Pancreas (tissue), 10 donors: ENCODE results near the gene STIM1. TPM values are rescaled to one million over a fixed set of nuclear protein-coding genes. Genes with fewer than 3 reads are reported as not detected.

Experiments
- ATAC-seq, 4 donors: fragments of 200-7000 bp; cut with Tn5 transposase; one replicate each; pipeline versions ENCODE4 v1.8.0 to v1.9.1; 2020; ENCODE audit warnings: mild to moderate bottlenecking in 4 of 4, moderate library complexity in 4 of 4
- DNase-seq, 6 donors: peaks; one replicate each; pipeline ENCODE4 v3.0.0-alpha.2; 2020
- FAIRE-seq: peaks from 2 replicates; lab custom pipeline; 2012; peaks lifted over from hg19 to GRCh38; lab: Jason Lieb, UNC
- H3K27ac ChIP-seq, 4 donors: fragments of 200-600 bp; sonication (generic); 1 replicate in 3 of 4; 2 replicates in 1 of 4; pipeline versions ENCODE4 v1.5.0 to v1.8.0; 2020
- H3K27me3 ChIP-seq, 4 donors: fragments of 200-600 bp; one replicate each; pipeline ENCODE4 v1.8.0; 2021
- H3K36me3 ChIP-seq, 3 donors: fragments of 200-600 bp; sonication (generic) in 1 of 3; one replicate each; pipeline versions ENCODE4 v1.5.0 to v1.8.0; 2020 to 2021
- H3K4me1 ChIP-seq, 3 donors: fragments of 200-600 bp; one replicate each; pipeline ENCODE4 v1.8.0; 2021
- H3K4me3 ChIP-seq, 4 donors: fragments of 200-600 bp; sonication (generic) in 2 of 4; one replicate each; pipeline versions ENCODE4 v1.5.0 to v1.8.0; 2020 to 2021
- H3K9me3 ChIP-seq, 4 donors: fragments of 200-600 bp; one replicate each; pipeline ENCODE4 v1.8.0; 2021
- WGBS, 2 donors: extraction: QIAGEN DNeasy Blood & Tissue Kit; methylation state at CpG; one replicate each; pipeline ENCODE4 v1.1.7; 2013; 5-methylcytosine and 5-hydroxymethylcytosine counted together
- intact Hi-C, 3 donors: fragments of 100-400 bp; cut with DNase I; formaldehyde crosslinking; loops; one replicate each; pipeline versions ENCODE4 v1.11.1 to v1.14.2; 2022
- polyA plus RNA-seq, 2 donors: library from polyadenylated mRNA; stranded (reverse); fragments of 200-250 nt; gene quantifications; one replicate each; pipeline ENCODE4 v1.2.3, GENCODE V29; 2013
- total RNA-seq, 6 donors: library from RNA; stranded (reverse); fragmentation: NEBNext Ultra II Directional in 4 of 6; extraction: Animal tissue kit (Norgen Biotek cat#: 25700) in 4 of 6; gene quantifications; one replicate each; pipeline versions ENCODE4 v1.2.1 to v1.2.4, GENCODE V29; 2021 to 2023
- TF ChIP-seq, protein P1 (sequence below), 4 donors: fragments of 200-600 bp; sonication (generic) in 3 of 4; IDR thresholded peaks; one replicate each; pipeline versions ENCODE4 v1.5.0 to v1.8.0; 2021; ENCODE audit warnings: antibody characterized with exemption in 4 of 4
- donor health status: healthy with polysubstance abuse.
- donor health status: DM: no; HTN: no; CAD: no; lungs with moderate emphysema.
- donor health status: DM: no; HTN: no; CAD: no.
- donor health status: control.
- donor health status: control.
- donor health status: Bipolar disorder and iron deficiency.
- donor health status: DM: yes; HTN: yes; CAD: no.
- donor health status: DM: no; HTN: no; CAD: no.
- donor health status: DM: no; HTN: no; CAD: no.
- donor health status: DM: yes; HTN: yes; CAD: no.

STIM1 gene
- total and polyA plus RNA-seq, 8 donors = 10.2 to 28.9 (median 18.8) TPM

DNA sequence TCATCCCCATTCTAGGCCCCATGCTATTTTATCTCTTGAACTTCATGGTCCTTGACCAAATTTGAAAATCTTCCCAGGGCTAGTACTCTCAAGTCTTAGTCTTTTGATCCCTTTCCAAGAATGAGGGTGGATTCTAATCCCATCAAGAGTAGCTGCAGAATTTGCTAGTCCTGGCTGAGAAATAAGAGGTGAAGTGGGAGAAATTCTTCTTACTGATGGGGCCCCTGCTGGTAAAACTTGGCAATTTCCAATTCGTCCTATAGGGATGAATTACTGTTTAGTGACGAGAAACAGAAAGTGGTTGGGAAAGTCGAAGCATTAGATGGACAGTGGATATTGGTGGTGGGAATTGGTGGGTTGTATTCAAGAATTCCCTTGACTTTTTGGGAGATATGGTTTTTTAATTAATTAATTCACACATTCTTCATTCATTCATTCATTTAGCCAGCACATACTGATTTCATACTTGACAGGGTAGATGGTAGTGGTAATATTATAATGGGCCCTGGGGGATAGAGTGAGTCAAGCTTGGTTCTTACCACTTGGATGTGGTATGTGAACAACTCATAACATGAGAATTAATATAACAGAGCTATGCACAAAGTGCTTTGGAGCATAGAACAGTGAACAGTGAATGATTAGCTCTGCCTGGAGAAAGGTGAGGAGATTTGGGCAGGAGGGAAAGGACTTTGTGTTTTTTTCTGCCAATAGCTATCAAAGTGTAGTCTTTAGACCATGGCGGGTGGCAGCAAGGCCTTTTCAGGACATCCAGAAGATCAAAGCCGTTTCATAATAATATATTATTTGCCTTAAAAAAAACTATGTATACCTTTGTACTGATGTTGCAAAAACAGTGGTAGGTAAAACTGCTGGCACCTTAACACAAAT, 103.8 kb downstream of the STIM1 start:
- intact Hi-C loops = no loop called here
- FAIRE-seq (no peak), ATAC-seq (peak in 1 of 4 donors; percentile 74), DNase-seq (no peak)
- Histone ChIP-seq H3K27ac (no peak overlapping the region), H3K36me3 (no peaks in the 10 kb centered on the region), H3K4me1 (peaks cover 0 to 4% (median 3%) of the 10 kb centered on the region in 3 donors), H3K27me3 (no peaks in the 10 kb centered on the region), H3K9me3 (no peaks in the 10 kb centered on the region), H3K4me3 (no peak overlapping the region)
- WGBS, 2 donors = 79 to 85% methylated on average over 5 of the region's 5 CpGs
- TF ChIP-seq, protein P1, sequence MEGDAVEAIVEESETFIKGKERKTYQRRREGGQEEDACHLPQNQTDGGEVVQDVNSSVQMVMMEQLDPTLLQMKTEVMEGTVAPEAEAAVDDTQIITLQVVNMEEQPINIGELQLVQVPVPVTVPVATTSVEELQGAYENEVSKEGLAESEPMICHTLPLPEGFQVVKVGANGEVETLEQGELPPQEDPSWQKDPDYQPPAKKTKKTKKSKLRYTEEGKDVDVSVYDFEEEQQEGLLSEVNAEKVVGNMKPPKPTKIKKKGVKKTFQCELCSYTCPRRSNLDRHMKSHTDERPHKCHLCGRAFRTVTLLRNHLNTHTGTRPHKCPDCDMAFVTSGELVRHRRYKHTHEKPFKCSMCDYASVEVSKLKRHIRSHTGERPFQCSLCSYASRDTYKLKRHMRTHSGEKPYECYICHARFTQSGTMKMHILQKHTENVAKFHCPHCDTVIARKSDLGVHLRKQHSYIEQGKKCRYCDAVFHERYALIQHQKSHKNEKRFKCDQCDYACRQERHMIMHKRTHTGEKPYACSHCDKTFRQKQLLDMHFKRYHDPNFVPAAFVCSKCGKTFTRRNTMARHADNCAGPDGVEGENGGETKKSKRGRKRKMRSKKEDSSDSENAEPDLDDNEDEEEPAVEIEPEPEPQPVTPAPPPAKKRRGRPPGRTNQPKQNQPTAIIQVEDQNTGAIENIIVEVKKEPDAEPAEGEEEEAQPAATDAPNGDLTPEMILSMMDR (IDR thresholded peaks at IDR 0.05) = no peak

DNA sequence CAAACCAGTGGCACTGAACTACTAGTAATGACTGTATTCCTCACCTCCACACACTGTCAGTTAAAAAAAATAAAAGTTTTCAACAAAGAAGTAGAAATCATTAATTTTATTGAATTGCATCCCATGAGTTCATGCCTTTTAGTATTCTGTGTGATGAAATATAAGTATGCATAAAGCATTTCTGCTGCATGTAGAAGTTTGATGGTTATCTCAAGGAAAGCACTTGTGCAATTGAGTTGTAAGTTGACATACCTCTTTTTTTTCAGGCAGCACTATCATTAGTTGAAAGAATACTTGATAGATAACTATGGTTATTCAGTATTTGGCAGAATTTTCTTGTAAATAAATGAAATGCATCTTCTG, 104.4 kb downstream of the STIM1 start:
- TF ChIP-seq, protein P1 (IDR thresholded peaks at IDR 0.05) = no peak
- no peak overlapping the region for H3K27ac ChIP-seq
- peaks cover 0 to 4% (median 3%) of the 10 kb centered on the region in 3 donors for H3K4me1 ChIP-seq
- no peaks in the 10 kb centered on the region for H3K27me3 ChIP-seq
- intact Hi-C loops = no loop called here
- FAIRE-seq = no peak
- no peak for DNase-seq
- no peaks in the 10 kb centered on the region for H3K9me3 ChIP-seq
- ATAC-seq = no peak
- H3K36me3 ChIP-seq = no peaks in the 10 kb centered on the region
- H3K4me3 ChIP-seq = no peak overlapping the region

DNA sequence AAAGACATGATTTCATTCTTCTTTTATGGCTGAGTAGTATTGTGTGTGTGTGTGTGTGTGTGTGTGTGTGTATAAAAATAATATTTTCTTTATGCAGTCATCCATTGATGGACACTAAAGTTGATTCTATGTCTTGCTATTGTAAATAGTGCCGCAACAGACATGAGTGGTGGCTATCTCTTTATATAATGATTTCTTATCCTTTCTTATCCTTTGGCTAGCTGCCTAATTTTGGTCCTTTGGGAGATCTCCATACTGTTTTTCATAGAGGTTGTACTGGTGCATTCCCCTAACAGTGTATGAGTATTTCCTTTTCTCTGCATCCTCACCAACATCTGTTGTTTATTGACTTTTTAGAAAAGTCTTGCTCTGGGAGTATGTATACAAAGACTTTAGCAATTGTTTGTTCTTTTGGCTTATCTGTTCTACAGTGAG, 107.0 kb downstream of the STIM1 start:
- FAIRE-seq (no peak), DNase-seq (no peak), ATAC-seq (peak in 1 of 4 donors; percentile 43)
- no peaks in the 10 kb centered on the region for H3K9me3 ChIP-seq
- H3K36me3 ChIP-seq = no peaks in the 10 kb centered on the region
- TF ChIP-seq, protein P1 (IDR thresholded peaks at IDR 0.05) = no peak
- no peak overlapping the region for H3K4me3 ChIP-seq
- intact Hi-C loops = no loop called here
- H3K27ac ChIP-seq = no peak overlapping the region
- H3K27me3 ChIP-seq = no peaks in the 10 kb centered on the region
- WGBS, 2 donors = 44 to 46% methylated on average over 1 of the region's 1 CpG
- H3K4me1 ChIP-seq = peaks cover 0 to 4% (median 3%) of the 10 kb centered on the region in 3 donors

DNA sequence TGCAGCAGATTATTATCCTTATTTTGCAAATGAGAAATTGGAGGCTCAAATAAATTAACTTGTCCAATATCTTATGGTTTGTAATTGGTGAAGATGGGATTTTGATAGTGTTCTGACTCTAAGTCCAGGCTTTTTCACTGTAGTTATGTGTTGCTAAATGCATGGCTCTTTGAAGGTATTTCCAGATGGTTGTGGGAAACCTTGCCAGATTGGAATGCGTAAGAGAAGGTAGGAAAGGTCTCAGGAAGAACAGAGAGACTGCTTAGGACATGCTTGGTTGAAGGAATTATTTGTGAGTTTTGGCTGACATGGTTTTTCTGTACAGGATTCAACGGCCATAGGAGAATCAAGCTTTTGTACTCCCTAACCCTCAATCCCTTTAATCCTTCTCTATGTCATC, 108.6 kb downstream of the STIM1 start:
- Histone ChIP-seq H3K9me3 (no peaks in the 10 kb centered on the region), H3K27ac (no peak overlapping the region), H3K36me3 (no peaks in the 10 kb centered on the region), H3K27me3 (no peaks in the 10 kb centered on the region), H3K4me3 (no peak overlapping the region), H3K4me1 (peaks cover 0 to 4% (median 3%) of the 10 kb centered on the region in 3 donors)
- ATAC-seq (no peak), DNase-seq (no peak), FAIRE-seq (no peak)
- intact Hi-C loops = no loop called here
- WGBS, 2 donors = 92 to 93% methylated on average over 2 of the region's 2 CpGs
- TF ChIP-seq, protein P1 (IDR thresholded peaks at IDR 0.05) = no peak
